ENCODE results near the gene CSNK1G3. TPM values are rescaled to one million over a fixed set of nuclear protein-coding genes. Genes with fewer than 3 reads are reported as not detected.
"Not testable (repeated sequence)": the region's sequence is repeated elsewhere in the genome, so short reads cannot be mapped to it uniquely, and the experiment has no call there.

The CSNK1G3 gene
- 10 to 100 TPM; 37.4 to 37.8 TPM for total RNA-seq

DNA sequence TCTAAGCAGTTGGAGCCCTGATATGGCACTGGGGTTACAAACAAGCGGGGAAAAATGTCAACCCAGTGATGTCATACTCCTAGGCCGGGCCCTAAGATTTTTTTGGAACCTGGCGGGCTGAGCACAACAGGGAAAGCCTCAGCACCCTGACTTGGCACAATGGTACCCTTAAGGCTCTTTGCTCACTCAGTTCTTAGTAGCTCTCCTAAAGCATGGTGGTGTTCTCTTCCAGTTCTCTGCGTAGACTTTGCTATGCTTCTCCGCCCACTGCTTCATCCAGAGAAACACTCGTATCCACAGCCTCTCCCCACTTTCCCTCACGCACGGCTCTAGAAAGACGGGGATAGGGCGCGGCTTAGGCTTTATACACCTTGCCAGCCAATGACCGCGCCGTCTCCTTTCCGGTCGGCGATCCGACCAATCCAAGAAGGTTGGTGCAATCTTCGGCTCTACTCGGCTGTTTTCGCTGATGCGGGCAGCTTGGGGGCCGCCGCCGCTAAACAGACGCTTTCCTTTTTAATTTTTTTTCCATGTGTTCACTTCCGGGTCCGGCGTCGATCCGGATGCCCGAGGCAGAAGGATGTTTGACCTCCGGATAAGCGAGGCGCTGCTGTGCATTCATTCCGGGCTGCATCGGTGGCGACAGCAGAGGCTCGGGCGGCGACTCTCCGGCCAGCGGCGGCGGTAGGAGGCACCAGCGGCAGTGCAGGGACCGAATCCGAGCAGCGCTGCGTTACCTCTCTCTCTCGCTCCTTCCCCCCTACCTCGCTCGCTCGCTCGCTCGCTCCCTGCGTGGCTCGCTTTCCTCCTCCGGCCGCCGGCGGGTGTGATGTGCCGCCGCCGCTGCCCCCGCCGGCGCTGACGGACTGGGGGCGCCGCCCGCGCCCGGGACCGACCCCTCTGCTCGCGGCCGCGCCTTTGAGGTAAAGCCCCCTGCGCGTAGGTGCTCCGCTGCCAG lies at the start of gene CSNK1G3:
TSS of gene CSNK1G3 (plus strand) at position 530 of the 958 bp plus-strand sequence. CDS start 33,487 bp downstream, outside the sequence.
- Mint-ChIP-seq H3K27me3 (no peaks in the 10 kb centered on the region), H3K4me3 (peak within 1 kb of the TSS; percentile 99)
- POLR2A ChIA-PET: interaction anchor here (0.6 to 4.1 kb wide), 9 partner anchors 14 to 89 kb away, joined by 3 to 69 read pairs (median 4); partner anchors contain the start of gene CEP120

DNA sequence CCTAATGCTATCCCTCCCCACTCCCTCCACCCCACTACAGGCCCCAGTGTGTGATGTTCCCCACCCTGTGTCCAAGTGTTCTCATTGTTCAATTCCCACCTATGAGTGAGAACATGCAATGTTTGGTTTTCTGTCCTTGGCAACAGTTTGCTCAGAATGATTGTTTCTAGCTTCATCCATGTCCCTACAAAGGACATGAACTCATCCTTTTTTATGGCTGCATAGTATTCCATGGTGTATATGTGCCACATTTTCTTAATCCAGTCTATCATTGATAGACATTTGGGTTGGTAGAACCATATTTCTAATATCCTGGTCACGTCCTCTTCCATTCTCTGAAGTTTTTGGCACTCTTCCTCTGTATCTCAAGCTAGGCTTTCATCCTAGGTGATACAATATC lies 45.1 kb upstream of the CSNK1G3 start:
- H3K27ac Mint-ChIP-seq, POLR2A ChIA-PET: not testable (repeated sequence)

More for the DNA sequence above, at the start of gene CSNK1G3:
- CTCF ChIA-PET: interaction anchor here (3.7 kb wide), 1 partner anchor 89 kb away, joined by 31 read pairs; the partner anchor contains the start of gene CEP120
- intact Hi-C loops (cut with micrococcal nuclease): loop anchor here (1.0 to 10.0 kb wide), 9 partner anchors 47 to 1550 kb away; partner anchors contain the start of genes CEP120, SNX2, SNX24 and SRFBP1
- peak; percentile 97 for DNase-seq
- Mint-ChIP-seq H3K27ac (peak within 1 kb of the TSS; percentile 98), H3K4me1 (ENCODE audit: low read depth) (peaks cover 44% of the 10 kb centered on the region), H3K36me3 (peaks cover 4% of the 10 kb centered on the region), H3K9me3 (no peaks in the 10 kb centered on the region)

DNA sequence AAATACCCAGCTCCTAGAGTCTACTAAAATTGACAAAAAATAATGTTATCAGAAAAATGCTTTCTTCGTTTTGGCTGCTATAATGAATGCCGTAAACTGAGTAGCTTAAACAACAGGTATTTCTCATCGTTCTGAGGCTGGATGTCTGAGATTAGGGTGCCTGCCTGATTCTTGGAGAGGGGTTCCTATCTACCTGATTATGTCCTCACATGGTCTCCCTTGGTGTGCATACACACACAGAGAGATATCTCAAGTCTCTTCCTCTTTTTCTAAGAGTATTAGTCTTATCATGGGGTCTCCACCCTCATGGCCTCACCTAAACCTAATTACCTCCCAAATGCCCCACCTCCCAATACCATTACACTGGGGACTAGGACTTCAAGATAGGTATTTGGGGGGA lies 40.6 kb upstream of the CSNK1G3 start:
- Mint-ChIP-seq H3K9me3 (peaks cover 11% of the 10 kb centered on the region), H3K27ac (no peak overlapping the region), H3K27me3 (peaks cover 9% of the 10 kb centered on the region), H3K4me1 (ENCODE audit: low read depth) (no peaks in the 10 kb centered on the region), H3K4me3 (no peak overlapping the region), H3K36me3 (peaks cover 8% of the 10 kb centered on the region)
- intact Hi-C loops (cut with micrococcal nuclease): no loop called here
- DNase-seq: no peak
- ChIA-PET POLR2A (no interaction called here), CTCF (interaction anchor here (0.7 kb wide), 1 partner anchor 1921 kb away, joined by 4 read pairs; no protein-coding TSS in a partner anchor)

More for the DNA sequence above, 45.1 kb upstream of the CSNK1G3 start:
- H3K4me1 Mint-ChIP-seq (ENCODE audit: low read depth); H3K27me3 Mint-ChIP-seq; DNase-seq; intact Hi-C loops (cut with micrococcal nuclease); H3K36me3 Mint-ChIP-seq; H3K4me3 Mint-ChIP-seq: not testable (repeated sequence)
- H3K9me3 Mint-ChIP-seq: peaks cover 11% of the 10 kb centered on the region
- CTCF ChIA-PET: interaction anchor here (0.6 kb wide), 1 partner anchor 21 kb away, joined by 3 read pairs; no protein-coding TSS in a partner anchor

DNA sequence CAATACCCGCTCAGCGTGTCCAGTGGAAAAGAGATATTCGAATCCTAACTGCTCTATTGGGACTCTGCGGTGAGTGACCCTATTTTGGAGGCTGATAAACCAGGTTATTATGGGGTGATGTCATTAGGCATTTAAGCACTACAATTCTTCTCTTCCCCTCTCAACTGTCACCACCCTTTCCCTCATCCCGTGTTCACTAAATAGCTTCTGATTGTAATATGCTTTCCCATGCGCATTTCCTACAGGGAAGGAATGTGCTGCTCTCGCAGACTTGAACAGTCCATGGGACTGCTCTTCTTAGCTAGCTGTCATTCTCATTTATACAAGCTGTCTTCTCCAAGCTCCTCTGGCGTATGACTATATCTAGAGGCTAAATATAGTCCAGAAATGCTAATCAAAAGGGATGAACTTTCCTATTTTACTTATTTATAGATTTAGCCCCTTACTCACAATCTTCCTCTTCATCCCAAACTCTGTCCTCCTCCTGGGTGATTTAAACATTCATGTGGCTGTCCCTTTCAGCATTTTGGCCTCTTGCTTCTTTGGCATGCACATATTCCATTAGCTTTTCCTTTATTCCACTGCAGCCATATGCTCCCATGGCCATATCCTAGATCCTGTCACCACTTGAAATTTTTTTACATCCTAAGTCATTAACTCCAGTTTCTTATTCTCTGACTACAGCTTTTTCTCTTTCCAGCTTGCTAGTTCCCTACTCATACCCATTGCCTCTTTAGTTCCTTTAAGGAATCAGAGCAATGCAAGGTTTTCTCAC lies 39.6 kb upstream of the CSNK1G3 start:
- no peaks in the 10 kb centered on the region for H3K4me1 Mint-ChIP-seq (ENCODE audit: low read depth)
- H3K27ac Mint-ChIP-seq: no peak overlapping the region
- DNase-seq: no peak
- intact Hi-C loops (cut with micrococcal nuclease): no loop called here
- H3K27me3 Mint-ChIP-seq: peaks cover 9% of the 10 kb centered on the region
- H3K36me3 Mint-ChIP-seq: peaks cover 4% of the 10 kb centered on the region
- POLR2A ChIA-PET: no interaction called here
- CTCF ChIA-PET: interaction anchor here (0.7 kb wide), 1 partner anchor 1920 kb away, joined by 4 read pairs; no protein-coding TSS in a partner anchor
- H3K9me3 Mint-ChIP-seq: peaks cover 7% of the 10 kb centered on the region
- H3K4me3 Mint-ChIP-seq: no peak overlapping the region

DNA sequence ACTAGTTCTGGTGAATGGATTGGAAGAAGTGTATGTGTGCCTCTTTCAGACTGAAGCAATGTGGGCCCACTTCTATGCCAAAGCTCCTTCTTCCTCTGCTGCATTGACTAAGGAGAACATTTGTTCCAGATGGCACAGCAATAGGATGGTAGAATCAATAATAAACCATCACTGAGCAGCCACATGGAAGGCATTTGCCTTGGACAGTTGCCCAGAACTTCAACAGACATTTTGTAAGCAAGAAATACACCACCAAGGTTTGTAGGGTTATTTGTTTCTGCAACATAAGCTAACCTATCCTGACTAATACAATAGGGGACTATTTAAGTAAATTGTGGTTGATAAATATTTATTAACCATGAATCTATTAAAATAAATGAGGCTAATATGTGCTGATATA lies 37.7 kb upstream of the CSNK1G3 start:
- peaks cover 7% of the 10 kb centered on the region for H3K9me3 Mint-ChIP-seq
- H3K36me3 Mint-ChIP-seq: peaks cover 3% of the 10 kb centered on the region
- POLR2A ChIA-PET: no interaction called here
- CTCF ChIA-PET: interaction anchor here (1.0 kb wide), 1 partner anchor 34 kb away, joined by 3 read pairs; no protein-coding TSS in a partner anchor
- DNase-seq: no peak
- no peaks in the 10 kb centered on the region for H3K4me1 Mint-ChIP-seq (ENCODE audit: low read depth)
- no peak overlapping the region for H3K27ac Mint-ChIP-seq
- peaks cover 10% of the 10 kb centered on the region for H3K27me3 Mint-ChIP-seq
- intact Hi-C loops (cut with micrococcal nuclease): no loop called here
- no peak overlapping the region for H3K4me3 Mint-ChIP-seq

DNA sequence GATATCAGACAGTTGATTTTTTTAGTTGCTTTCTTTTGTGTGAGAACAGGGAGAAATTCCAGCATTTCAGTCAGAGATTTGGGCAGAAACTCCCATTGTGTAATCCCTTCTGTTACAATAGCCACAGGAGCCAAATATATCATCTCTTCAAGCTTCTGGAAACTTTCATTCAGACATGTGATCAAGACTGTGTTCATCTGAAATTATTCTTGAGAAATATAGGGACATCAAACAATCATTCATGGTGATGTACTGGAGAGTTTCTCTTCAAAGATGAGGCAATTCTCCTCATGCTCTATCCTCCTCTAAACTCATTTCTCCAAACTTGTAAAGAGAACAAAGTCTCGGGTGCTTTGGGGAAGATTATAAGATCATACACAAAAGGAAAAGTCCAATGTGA lies 35.2 kb upstream of the CSNK1G3 start:
- Mint-ChIP-seq H3K36me3 (no peaks in the 10 kb centered on the region), H3K9me3 (no peaks in the 10 kb centered on the region), H3K27me3 (peaks cover 4% of the 10 kb centered on the region), H3K27ac (no peak overlapping the region), H3K4me3 (no peak overlapping the region), H3K4me1 (ENCODE audit: low read depth) (no peaks in the 10 kb centered on the region)
- CTCF ChIA-PET: no interaction called here
- DNase-seq: no peak
- intact Hi-C loops (cut with micrococcal nuclease): no loop called here
- POLR2A ChIA-PET: no interaction called here

DNA sequence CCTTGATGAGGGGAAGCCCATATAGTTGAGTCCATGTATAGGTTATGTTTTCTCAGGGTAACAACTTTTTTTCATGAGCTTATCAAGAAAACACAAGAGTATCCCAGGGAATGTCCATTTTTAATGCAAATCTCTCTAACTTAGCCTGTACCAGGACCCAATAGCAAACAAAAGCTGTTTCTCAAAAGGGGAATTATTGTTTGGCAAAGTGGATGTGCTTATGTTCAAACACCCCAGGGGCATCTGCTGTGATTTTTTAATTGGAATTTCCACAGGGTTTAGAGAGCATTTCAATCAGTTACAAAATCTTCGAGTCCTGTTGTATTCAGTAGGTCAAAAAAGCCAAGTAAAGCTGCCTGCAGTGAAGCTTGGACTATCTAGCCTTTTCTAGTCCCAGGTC lies 33.4 kb upstream of the CSNK1G3 start:
- no peaks in the 10 kb centered on the region for H3K4me1 Mint-ChIP-seq (ENCODE audit: low read depth)
- no peak overlapping the region for H3K4me3 Mint-ChIP-seq
- H3K27ac Mint-ChIP-seq: no peak overlapping the region
- H3K9me3 Mint-ChIP-seq: no peaks in the 10 kb centered on the region
- peaks cover 4% of the 10 kb centered on the region for H3K27me3 Mint-ChIP-seq
- H3K36me3 Mint-ChIP-seq: no peaks in the 10 kb centered on the region
- ChIA-PET POLR2A (no interaction called here), CTCF (no interaction called here)
- no peak for DNase-seq
- intact Hi-C loops (cut with micrococcal nuclease): no loop called here

DNA sequence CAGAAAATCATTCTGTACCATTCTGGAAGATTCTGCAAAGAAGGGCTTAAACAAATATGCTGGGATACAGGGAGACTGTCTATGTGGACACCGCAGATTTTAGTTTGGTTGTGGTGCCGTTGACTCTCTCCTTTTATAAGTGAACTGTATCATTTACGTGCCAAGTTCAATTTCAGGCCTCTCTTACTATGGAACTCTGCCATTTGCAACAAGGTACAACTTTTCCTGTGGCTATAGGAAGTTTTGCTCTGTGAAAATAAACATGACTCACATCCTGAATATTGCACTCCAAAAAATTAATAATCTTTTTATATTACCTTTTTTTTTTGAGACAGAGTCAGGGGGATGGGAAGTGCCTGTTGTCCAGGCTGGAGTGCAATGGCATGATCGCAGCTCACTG lies 29.7 kb upstream of the CSNK1G3 start:
- intact Hi-C loops (cut with micrococcal nuclease): no loop called here
- H3K36me3 Mint-ChIP-seq: no peaks in the 10 kb centered on the region

DNA sequence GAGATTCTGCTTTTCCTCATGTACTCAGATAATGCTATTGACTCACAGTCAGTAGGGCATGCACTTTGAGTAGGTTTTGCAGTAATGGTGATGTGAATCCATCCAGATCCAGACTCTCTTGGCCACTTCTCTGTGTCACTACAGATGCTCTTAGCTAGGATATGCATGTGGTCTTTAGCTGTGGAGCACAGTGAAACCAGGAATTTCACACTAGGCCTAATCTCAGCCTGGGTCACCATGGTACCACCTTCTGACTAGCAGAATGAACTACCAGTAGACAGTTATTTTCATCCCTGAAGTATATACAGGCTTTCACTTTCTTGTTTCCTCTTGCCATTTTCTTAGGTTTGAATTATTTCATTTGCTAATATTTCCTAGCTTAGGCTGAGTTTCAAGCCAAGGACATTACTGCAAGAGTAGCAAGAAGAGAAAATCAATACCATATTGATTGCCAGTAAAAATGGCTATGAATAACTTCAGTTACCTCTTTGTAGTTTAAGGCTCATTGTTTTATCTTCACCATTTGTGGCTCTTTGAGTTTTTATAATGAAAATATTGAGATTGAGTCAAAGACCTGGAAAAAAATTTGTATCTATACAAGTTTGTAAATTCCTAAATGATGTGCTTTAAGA lies 28.4 kb upstream of the CSNK1G3 start:
- H3K27ac Mint-ChIP-seq: no peak overlapping the region
- CTCF ChIA-PET: no interaction called here
- no peak for DNase-seq
- H3K36me3 Mint-ChIP-seq: no peaks in the 10 kb centered on the region
- intact Hi-C loops (cut with micrococcal nuclease): no loop called here
- peaks cover 2% of the 10 kb centered on the region for H3K4me1 Mint-ChIP-seq (ENCODE audit: low read depth)
- H3K4me3 Mint-ChIP-seq: no peak overlapping the region
- no peaks in the 10 kb centered on the region for H3K9me3 Mint-ChIP-seq
- POLR2A ChIA-PET: no interaction called here
- peaks cover 14% of the 10 kb centered on the region for H3K27me3 Mint-ChIP-seq

More for the DNA sequence above, 29.7 kb upstream of the CSNK1G3 start:
- DNase-seq: no peak
- no peaks in the 10 kb centered on the region for H3K9me3 Mint-ChIP-seq
- CTCF ChIA-PET: no interaction called here
- H3K27me3 Mint-ChIP-seq: peaks cover 10% of the 10 kb centered on the region
- H3K27ac Mint-ChIP-seq: no peak overlapping the region
- peaks cover 2% of the 10 kb centered on the region for H3K4me1 Mint-ChIP-seq (ENCODE audit: low read depth)
- POLR2A ChIA-PET: no interaction called here
- no peak overlapping the region for H3K4me3 Mint-ChIP-seq

DNA sequence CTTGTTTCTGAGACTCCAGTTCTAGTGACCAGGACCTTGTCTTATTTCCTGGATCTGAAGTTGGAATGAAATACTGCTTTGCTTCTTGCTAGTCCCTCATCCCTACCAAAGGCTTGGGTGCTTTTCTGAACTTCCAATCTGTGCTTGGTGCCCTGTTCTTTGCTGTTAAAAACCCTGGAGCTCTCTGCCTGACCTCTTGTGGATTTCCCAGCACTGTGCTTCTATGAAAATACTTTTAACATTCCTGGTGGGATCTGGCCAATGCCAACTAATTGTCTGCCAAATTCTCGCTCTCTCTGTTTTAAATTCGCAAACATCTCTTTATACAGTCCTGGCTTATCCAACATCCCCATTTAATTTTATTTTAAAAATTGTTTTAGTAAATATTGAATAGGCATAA lies 26.7 kb upstream of the CSNK1G3 start:
- no peak for DNase-seq
- intact Hi-C loops (cut with micrococcal nuclease): no loop called here
- CTCF ChIA-PET: no interaction called here
- POLR2A ChIA-PET: no interaction called here
- Mint-ChIP-seq H3K4me1 (ENCODE audit: low read depth) (peaks cover 2% of the 10 kb centered on the region), H3K27ac (no peak overlapping the region), H3K36me3 (no peaks in the 10 kb centered on the region), H3K27me3 (peaks cover 13% of the 10 kb centered on the region), H3K4me3 (no peak overlapping the region), H3K9me3 (no peaks in the 10 kb centered on the region)

DNA sequence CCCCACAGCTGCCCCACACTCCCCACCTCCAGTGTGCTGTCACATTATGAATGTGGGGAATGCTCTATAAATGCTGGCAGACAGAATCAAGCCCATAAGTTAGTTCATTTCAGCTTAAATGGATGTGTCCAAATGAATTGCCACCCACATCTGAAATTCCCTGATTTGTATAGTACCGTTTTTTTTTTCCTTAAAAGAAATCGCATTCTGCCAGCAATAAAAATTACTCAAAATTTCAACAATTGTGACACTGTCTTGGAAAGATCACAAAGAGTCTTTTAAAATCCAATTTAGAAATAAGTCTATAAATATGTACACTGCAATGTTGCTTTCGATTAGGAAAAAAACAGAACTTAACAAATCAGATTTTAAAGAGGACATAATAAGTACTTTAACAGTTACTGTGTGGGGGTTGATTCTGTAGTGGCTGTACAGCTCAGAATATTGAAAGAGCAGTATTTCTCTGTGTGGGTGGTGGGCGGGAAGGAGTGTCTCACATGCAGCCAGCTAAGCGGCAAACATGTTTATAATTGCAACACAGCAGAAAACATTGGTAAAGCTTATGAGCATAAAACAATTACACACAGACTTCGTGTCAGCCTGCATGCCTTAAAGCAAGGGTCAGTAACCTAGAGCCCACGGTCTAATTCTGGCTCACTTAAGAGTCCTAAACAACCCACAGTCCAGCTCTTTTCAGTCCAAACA lies 24.9 kb upstream of the CSNK1G3 start:
- no peak overlapping the region for H3K4me3 Mint-ChIP-seq
- no peaks in the 10 kb centered on the region for H3K36me3 Mint-ChIP-seq
- ChIA-PET CTCF (no interaction called here), POLR2A (interaction anchor here (1.6 kb wide), 1 partner anchor 64 kb away, joined by 6 read pairs; the partner anchor contains the start of gene CEP120)
- no peak for DNase-seq
- intact Hi-C loops (cut with micrococcal nuclease): no loop called here
- H3K27me3 Mint-ChIP-seq: peaks cover 14% of the 10 kb centered on the region
- peaks cover 2% of the 10 kb centered on the region for H3K4me1 Mint-ChIP-seq (ENCODE audit: low read depth)
- H3K27ac Mint-ChIP-seq: no peak overlapping the region
- H3K9me3 Mint-ChIP-seq: no peaks in the 10 kb centered on the region

Measured in activated CD4-positive, alpha-beta memory T cell treated with anti-CD3 and anti-CD28 coated beads for 36 hours (primary cell).